Colonic mucosa (tissue), 4 donors: ENCODE measurements around the gene RBBP5. TPM values are rescaled to one million over a fixed set of nuclear protein-coding genes. Genes with fewer than 3 reads are reported as not detected.
"Not testable (repeated sequence)": the region's sequence is repeated elsewhere in the genome, so short reads cannot be mapped to it uniquely, and the experiment has no call there.

Source experiments
- DNase-seq: peaks from one replicate; pipeline ENCODE4 v3.0.0-alpha.2; 2020
- H3K27ac ChIP-seq: fragments of 200-600 bp; one replicate; pipeline ENCODE4 v1.8.0; 2021
- H3K27me3 ChIP-seq: fragments of 200-600 bp; one replicate; pipeline ENCODE4 v1.8.0; 2021
- H3K36me3 ChIP-seq: fragments of 200-600 bp; one replicate; pipeline ENCODE4 v1.8.0; 2021
- H3K4me1 ChIP-seq: fragments of 200-600 bp; one replicate; pipeline ENCODE4 v1.8.0; 2021; ENCODE audit warnings: mild to moderate bottlenecking
- H3K4me3 ChIP-seq: fragments of 200-600 bp; one replicate; pipeline ENCODE4 v1.8.0; 2021
- H3K9ac ChIP-seq, 2 donors: one replicate each; pipeline ENCODE4 v1.7.0; 2013; ENCODE audit warnings: control low read depth in 2 of 2, low read depth in 2 of 2, low read length in 2 of 2
- H3K9me3 ChIP-seq: fragments of 200-600 bp; one replicate; pipeline ENCODE4 v1.8.0; 2021
- intact Hi-C: fragments of 100-400 bp; cut with DNase I; formaldehyde crosslinking; loops from one replicate; pipeline ENCODE4 v1.14.1; 2022
- total RNA-seq, 2 donors: library from RNA; stranded (reverse); fragmentation: NEBNext Ultra II Directional in 1 of 2; extraction: Animal tissue kit (Norgen Biotek cat#: 25700) in 1 of 2; gene quantifications; one replicate each; pipeline ENCODE4 v1.2.1, GENCODE V29; 2021
- TF ChIP-seq, protein P1 (sequence below): fragments of 200-600 bp; IDR thresholded peaks from one replicate; pipeline ENCODE4 v1.8.0; 2022; ENCODE audit warnings: antibody characterized with exemption, mild to moderate bottlenecking
- donor health status: healthy.
- donor health status: DM: no; HTN: no; CAD: no.
- donor health status: DM: no; HTN: no; CAD: no.

The RBBP5 gene
- total RNA-seq, 2 donors from 2014 or later, result 15.1 to 17.8 TPM

DNA sequence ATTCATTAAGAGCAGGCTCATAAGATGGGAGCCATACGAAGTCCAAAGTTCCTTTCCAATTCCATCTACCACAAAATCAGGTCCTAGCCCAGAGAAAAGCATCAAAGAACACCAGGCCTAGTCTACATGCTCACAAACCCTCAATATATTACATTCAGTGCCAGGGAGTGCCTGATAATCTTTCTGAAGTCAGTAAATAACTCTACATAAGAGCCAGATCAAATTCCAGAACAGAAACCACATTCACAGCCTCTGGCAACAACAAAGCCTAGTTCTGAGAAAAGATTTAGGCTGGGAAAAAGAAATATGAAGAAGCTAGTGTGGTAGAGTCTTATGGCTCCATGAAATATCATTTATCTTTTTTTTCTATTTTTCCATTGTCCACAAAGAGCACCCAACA lies 40.5 kb upstream of the RBBP5 start:
- intact Hi-C loops, result no loop called here
- no peak for DNase-seq
- Histone ChIP-seq H3K4me3 (no peak overlapping the region), H3K9me3 (no peaks in the 10 kb centered on the region), H3K27ac (no peak overlapping the region), H3K4me1 (no peaks in the 10 kb centered on the region), H3K9ac (no peak overlapping the region), H3K27me3 (no peaks in the 10 kb centered on the region), H3K36me3 (peaks cover 13% of the 10 kb centered on the region)
- TF ChIP-seq, protein P1, sequence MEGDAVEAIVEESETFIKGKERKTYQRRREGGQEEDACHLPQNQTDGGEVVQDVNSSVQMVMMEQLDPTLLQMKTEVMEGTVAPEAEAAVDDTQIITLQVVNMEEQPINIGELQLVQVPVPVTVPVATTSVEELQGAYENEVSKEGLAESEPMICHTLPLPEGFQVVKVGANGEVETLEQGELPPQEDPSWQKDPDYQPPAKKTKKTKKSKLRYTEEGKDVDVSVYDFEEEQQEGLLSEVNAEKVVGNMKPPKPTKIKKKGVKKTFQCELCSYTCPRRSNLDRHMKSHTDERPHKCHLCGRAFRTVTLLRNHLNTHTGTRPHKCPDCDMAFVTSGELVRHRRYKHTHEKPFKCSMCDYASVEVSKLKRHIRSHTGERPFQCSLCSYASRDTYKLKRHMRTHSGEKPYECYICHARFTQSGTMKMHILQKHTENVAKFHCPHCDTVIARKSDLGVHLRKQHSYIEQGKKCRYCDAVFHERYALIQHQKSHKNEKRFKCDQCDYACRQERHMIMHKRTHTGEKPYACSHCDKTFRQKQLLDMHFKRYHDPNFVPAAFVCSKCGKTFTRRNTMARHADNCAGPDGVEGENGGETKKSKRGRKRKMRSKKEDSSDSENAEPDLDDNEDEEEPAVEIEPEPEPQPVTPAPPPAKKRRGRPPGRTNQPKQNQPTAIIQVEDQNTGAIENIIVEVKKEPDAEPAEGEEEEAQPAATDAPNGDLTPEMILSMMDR, result no peak

DNA sequence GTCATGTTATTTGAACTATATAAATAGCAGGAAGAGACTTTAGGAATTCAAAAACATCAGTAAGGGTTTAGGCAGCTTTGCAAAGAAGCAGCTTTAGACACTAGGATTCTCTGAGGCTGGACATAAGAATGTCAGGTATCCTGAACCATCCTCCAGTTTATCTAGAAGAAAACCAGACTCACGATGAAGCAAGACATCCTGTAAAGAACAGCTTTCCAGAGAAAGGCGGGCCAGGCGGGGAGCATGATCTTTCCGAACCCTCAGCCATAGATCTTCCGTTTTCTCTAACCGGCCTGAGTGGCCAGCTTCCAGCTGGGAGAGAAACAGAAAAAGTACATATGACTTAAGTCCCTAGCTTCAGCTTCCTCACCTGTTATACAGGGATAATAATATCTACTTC lies 39.3 kb upstream of the RBBP5 start:
- no peak overlapping the region for H3K4me3 ChIP-seq
- no peak for DNase-seq
- intact Hi-C loops, result no loop called here
- TF ChIP-seq, protein P1, result no peak
- no peaks in the 10 kb centered on the region for H3K27me3 ChIP-seq
- H3K9ac ChIP-seq, result no peak overlapping the region
- H3K9me3 ChIP-seq, result no peaks in the 10 kb centered on the region
- H3K36me3 ChIP-seq, result peaks cover 13% of the 10 kb centered on the region
- H3K4me1 ChIP-seq, result no peaks in the 10 kb centered on the region
- H3K27ac ChIP-seq, result no peak overlapping the region

DNA sequence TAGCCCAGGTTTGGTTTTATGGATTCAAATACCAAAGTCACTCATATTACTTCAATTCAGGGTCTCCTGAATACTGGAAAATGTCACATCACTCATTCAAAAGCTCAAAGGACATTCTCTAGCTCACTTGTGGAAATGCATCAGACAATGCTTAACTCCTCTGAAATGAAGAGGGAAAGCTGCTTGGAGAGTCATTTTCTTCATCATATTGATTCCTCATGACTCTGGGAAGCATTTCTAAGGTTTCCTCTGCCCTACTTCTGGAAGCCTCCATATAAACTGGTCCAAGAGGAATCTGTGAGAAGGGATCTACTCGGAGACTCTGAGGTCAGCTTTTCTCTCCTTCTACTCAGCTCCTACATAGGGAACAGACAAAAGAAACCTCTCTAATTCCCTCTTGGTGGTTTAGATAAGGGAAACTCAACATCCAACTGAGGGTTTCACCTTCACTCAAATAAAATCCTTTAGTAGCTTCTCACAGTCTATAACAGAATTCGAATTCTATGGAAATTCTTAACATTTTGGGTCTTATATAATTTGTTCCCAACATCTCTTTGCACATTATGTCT lies 36.4 kb upstream of the RBBP5 start:
- Histone ChIP-seq H3K4me1 (no peaks in the 10 kb centered on the region), H3K36me3 (peaks cover 5% of the 10 kb centered on the region), H3K27ac (no peak overlapping the region), H3K9me3 (no peaks in the 10 kb centered on the region), H3K4me3 (no peak overlapping the region), H3K9ac (no peak overlapping the region), H3K27me3 (no peaks in the 10 kb centered on the region)
- TF ChIP-seq, protein P1, result no peak
- intact Hi-C loops, result no loop called here
- no peak for DNase-seq

DNA sequence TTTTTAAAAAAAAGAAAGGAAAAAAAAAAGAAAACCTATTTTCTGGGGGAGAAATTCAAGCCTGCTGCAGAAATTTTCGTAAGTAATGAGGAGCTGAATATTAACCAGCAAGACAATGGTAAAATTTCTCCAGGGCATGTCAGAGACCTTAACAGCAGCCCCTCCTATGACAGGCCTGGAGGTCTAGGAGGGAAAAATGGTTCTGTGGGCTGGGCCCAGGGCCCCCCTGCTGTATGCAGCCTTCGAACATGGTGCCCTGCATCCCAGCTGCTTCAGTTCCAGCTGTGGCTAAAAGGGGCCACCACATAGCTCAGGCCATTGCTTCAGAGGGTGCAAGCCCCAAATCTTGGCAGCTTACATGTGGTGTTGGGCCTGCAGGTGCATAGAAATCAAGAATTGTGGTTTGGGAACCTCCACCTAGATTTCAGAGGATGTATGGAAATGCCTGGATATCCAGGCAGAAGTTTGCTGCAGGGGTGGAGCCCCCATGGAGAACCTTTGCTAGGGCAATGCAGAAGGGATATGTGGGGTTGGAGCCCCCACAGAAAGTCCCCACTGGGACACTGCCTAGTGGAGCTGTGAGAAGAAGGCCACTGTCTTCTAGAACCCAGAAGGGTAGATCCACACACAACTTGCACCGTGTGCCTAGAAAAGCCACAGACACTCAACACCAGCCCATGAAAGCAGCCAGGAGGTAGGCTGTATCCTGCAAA lies 34.0 kb upstream of the RBBP5 start:
- DNase-seq, H3K27me3 ChIP-seq, H3K4me1 ChIP-seq, H3K27ac ChIP-seq, H3K4me3 ChIP-seq, H3K9ac ChIP-seq, H3K36me3 ChIP-seq, intact Hi-C loops, H3K9me3 ChIP-seq: not testable (repeated sequence)

DNA sequence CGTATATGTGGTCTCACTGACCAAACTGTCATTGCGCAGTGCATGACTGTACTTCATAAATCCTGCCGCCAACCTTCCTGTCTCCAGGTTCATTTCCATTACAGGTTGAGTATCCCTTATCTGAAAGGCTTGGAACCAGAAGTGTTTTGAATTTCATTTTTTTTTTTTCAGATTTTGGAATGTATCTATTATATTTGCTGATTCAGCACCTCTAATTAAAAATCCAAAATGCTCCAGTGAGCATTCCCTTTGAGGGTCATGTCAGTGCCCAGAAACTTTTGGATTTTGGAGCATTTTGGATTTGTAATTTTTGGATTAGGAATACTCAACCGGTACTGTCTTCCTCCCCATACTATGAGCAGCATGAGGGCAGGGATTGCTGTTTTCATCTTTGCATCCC lies 30.7 kb upstream of the RBBP5 start:
- TF ChIP-seq, protein P1, result no peak
- intact Hi-C loops, result no loop called here
- Histone ChIP-seq H3K9me3 (no peaks in the 10 kb centered on the region), H3K36me3 (no peaks in the 10 kb centered on the region), H3K4me1 (no peaks in the 10 kb centered on the region), H3K27me3 (no peaks in the 10 kb centered on the region), H3K9ac (no peak overlapping the region), H3K27ac (no peak overlapping the region), H3K4me3 (no peak overlapping the region)
- DNase-seq, result no peak
